Heart right ventricle (tissue), 16 donors: ENCODE results near the gene HMGN2. TPM values are rescaled to one million over a fixed set of nuclear protein-coding genes. Genes with fewer than 3 reads are reported as not detected.

Experiments
- ATAC-seq, 8 donors: fragments of 200-7000 bp; cut with Tn5 transposase; one replicate each; pipeline ENCODE4 v1.9.1; 2020; ENCODE audit warnings: mild to moderate bottlenecking in 8 of 8, moderate library complexity in 8 of 8, moderate number of reproducible peaks in 1 of 8
- DNase-seq, 2 donors: peaks; one replicate each; pipeline ENCODE4 v3.0.0-alpha.2; 2020
- H3K27ac ChIP-seq, 10 donors: fragments of 200-600 bp; sonication (generic) in 2 of 10; one replicate each; pipeline versions ENCODE4 v1.5.0 to v1.8.0; 2020 to 2022; ENCODE audit warnings: mild to moderate bottlenecking in 3 of 10
- H3K27me3 ChIP-seq, 7 donors: fragments of 200-600 bp; one replicate each; pipeline ENCODE4 v1.8.0; 2021 to 2022; ENCODE audit warnings: mild to moderate bottlenecking in 2 of 7
- H3K36me3 ChIP-seq, 9 donors: fragments of 200-600 bp; sonication (generic) in 1 of 9; one replicate each; pipeline versions ENCODE4 v1.5.0 to v1.8.0; 2020 to 2022; ENCODE audit warnings: mild to moderate bottlenecking in 2 of 9
- H3K4me1 ChIP-seq, 9 donors: fragments of 200-600 bp; sonication (generic) in 1 of 9; one replicate each; pipeline versions ENCODE4 v1.5.0 to v1.8.0; 2020 to 2022; ENCODE audit warnings: mild to moderate bottlenecking in 4 of 9
- H3K4me3 ChIP-seq, 10 donors: fragments of 200-600 bp; sonication (generic) in 2 of 10; one replicate each; pipeline versions ENCODE4 v1.5.0 to v1.8.0; 2020 to 2022; ENCODE audit warnings: mild to moderate bottlenecking in 7 of 10, moderate library complexity in 2 of 10
- H3K9me3 ChIP-seq, 11 donors: fragments of 200-600 bp in 10 of 11; sonication (generic) in 2 of 11; one replicate each; pipeline versions ENCODE4 v1.5.0 to v1.8.0; 2013 to 2022; ENCODE audit warnings: mild to moderate bottlenecking in 2 of 11, control low read depth in 1 of 11, moderate library complexity in 1 of 11
- CTCF ChIP-seq, 9 donors: fragments of 200-600 bp; sonication (generic) in 2 of 9; IDR thresholded peaks; one replicate each; pipeline versions ENCODE4 v1.5.0 to v1.8.0; 2021 to 2022; ENCODE audit warnings: antibody characterized with exemption in 9 of 9, mild to moderate bottlenecking in 5 of 9, moderate library complexity in 1 of 9
- WGBS, 2 donors: extraction: QIAGEN DNeasy Blood & Tissue Kit; methylation state at CpG; one replicate each; pipeline ENCODE4 v1.1.7; 2013; ENCODE audit warnings: inconsistent platforms in 1 of 2; 5-methylcytosine and 5-hydroxymethylcytosine counted together
- intact Hi-C, 10 donors: fragments of 100-400 bp; cut with DNase I; formaldehyde crosslinking; loops; one replicate each; pipeline versions ENCODE4 v1.11.1 to v1.14.2; 2022
- polyA plus RNA-seq, 2 donors: library from polyadenylated mRNA; stranded (reverse); fragments of 200-250 nt; gene quantifications; one replicate each; pipeline ENCODE4 v1.2.3, GENCODE V29; 2013
- total RNA-seq, 10 donors: library from RNA; stranded (reverse); fragmentation: NEBNext Ultra II Directional in 3 of 10; extraction: Animal tissue kit (Norgen Biotek cat#: 25700) in 3 of 10; gene quantifications; one replicate each; pipeline versions ENCODE4 v1.2.1 to v1.2.4, GENCODE V29; 2021 to 2023
- donor health status: Arrhythmogenic right ventricular cardiomyopathy.
- donor health status: ischemic (EF 13 %, LVEDD 7.1; RV severe dilation, severe dysfunction).
- donor health status: healthy with polysubstance abuse.
- donor health status: DM: no; HTN: yes; CAD: no.
- donor health status: DM: no; HTN: no; CAD: no.
- donor health status: ischemic (EF 25% LVEDD 6.9; RV normal size, moderate dysfunction).
- donor health status: ischemic (EF 25% LVEDD 5.7; RV mildly dilated, moderate dysfunction).
- donor health status: healthy.
- donor health status: DM: yes; HTN: yes; CAD: no.
- donor health status: Ischemic cardiomyopathy.
- donor health status: ischemic (EF 35%, LVEDD 5.7; RV mildly dilated, moderate dysfunction).
- donor health status: nonischemic (EF 11% LVEDD 7.7; RV severe dilation, severe dysfunction).
- donor health status: DM: yes; HTN: yes; CAD: no.
- donor health status: PGD.
- donor health status: ischemic (EF 29% LVEDD 5.4; RV normal size, mild dysfunction).
- donor health status: nonischemic (EF 23%, LVEDD 6.1; RV moderate dilation, normal function).

The HMGN2 gene
- total and polyA plus RNA-seq, 12 donors, result 104 to 221 (median 206) TPM

GRCh38 chr1:26516987-26517765 lies 44.9 kb downstream of the HMGN2 start:
- intact Hi-C loops, result no loop called here
- Histone ChIP-seq H3K27ac (no peak overlapping the region), H3K36me3 (no peaks in the 10 kb centered on the region), H3K27me3 (peaks cover 0 to 7% (median 2%) of the 10 kb centered on the region in 7 donors), H3K4me3 (no peak overlapping the region), H3K9me3 (no peaks in the 10 kb centered on the region), H3K4me1 (no peaks in the 10 kb centered on the region)
- DNase-seq, result no peak
- ATAC-seq, result no peak
- TF ChIP-seq CTCF (IDR thresholded peaks at IDR 0.05), result no peak
- WGBS, 2 donors, result 90 to 97% methylated on average over 4 of the region's 4 CpGs

- no peak for DNase-seq
- Histone ChIP-seq H3K36me3 (no peaks in the 10 kb centered on the region), H3K4me3 (no peak overlapping the region), H3K9me3 (no peaks in the 10 kb centered on the region), H3K4me1 (no peaks in the 10 kb centered on the region), H3K27me3 (peaks cover 0 to 11% (median 4%) of the 10 kb centered on the region in 7 donors), H3K27ac (no peak overlapping the region)
- no peak for TF ChIP-seq CTCF (IDR thresholded peaks at IDR 0.05)
- WGBS, 2 donors, result 81 to 83% methylated on average over 1 of the region's 1 CpG
- ATAC-seq, result no peak
- intact Hi-C loops, result no loop called here
Measured at GRCh38 chr1:26517766-26518049, 45.5 kb downstream of the HMGN2 start.

- no peak for ATAC-seq
- Histone ChIP-seq H3K27me3 (peaks cover 0 to 18% (median 5%) of the 10 kb centered on the region in 7 donors), H3K27ac (no peak overlapping the region), H3K4me3 (no peak overlapping the region), H3K36me3 (no peaks in the 10 kb centered on the region), H3K9me3 (no peaks in the 10 kb centered on the region), H3K4me1 (no peaks in the 10 kb centered on the region)
- DNase-seq, result no peak
- 87 to 88% methylated on average over 6 of the region's 6 CpGs for WGBS, 2 donors
- intact Hi-C loops, result no loop called here
- TF ChIP-seq CTCF (IDR thresholded peaks at IDR 0.05), result no peak
Measured at GRCh38 chr1:26518355-26518754, 46.1 kb downstream of the HMGN2 start.

- TF ChIP-seq CTCF (IDR thresholded peaks at IDR 0.05), result no peak
- 80 to 84% methylated on average over 5 of the region's 5 CpGs for WGBS, 2 donors
- Histone ChIP-seq H3K9me3 (no peaks in the 10 kb centered on the region), H3K4me3 (no peak overlapping the region), H3K4me1 (no peaks in the 10 kb centered on the region), H3K27me3 (peaks cover 0 to 31% (median 16%) of the 10 kb centered on the region in 7 donors), H3K27ac (peak overlapping the region in 1 of 10 donors; percentile 20), H3K36me3 (no peaks in the 10 kb centered on the region)
- intact Hi-C loops, result no loop called here
- DNase-seq (no peak), ATAC-seq (no peak)
Measured at GRCh38 chr1:26520339-26520738, 48.1 kb downstream of the HMGN2 start.
